ENCODE measurements around the gene GTPBP3. TPM values are rescaled to one million over a fixed set of nuclear protein-coding genes. Genes with fewer than 3 reads are reported as not detected.
A peak's percentile ranks its signal among the peaks of the same experiment; 100 is the strongest.

The GTPBP3 gene
- total and polyA plus RNA-seq, 2 of the 13 experiments (the other 11 are each of a cell fraction or from before 2014, with no cell fraction given): 17.5 to 30.0 TPM

GRCh38 chr19:17340871-17341357 lies 3.6 kb downstream of the GTPBP3 start (continued):
- TF ChIP-seq ZBTB40 (IDR thresholded peaks at IDR 0.05): no peak
- TF ChIP-seq ZBTB40 (CRISPR knock-in tag; IDR thresholded peaks at IDR 0.05): no peak
- peak; percentile 71; the same call in 1 of the 2 replicates for TF ChIP-seq HOXA9 (CRISPR knock-in tag; IDR thresholded peaks at IDR 0.05; ENCODE audit: borderline replicate concordance)
- no peak for TF ChIP-seq HNRNPK (IDR thresholded peaks at IDR 0.05; ENCODE audit: low read depth, low read length, poor library complexity, severe bottlenecking)
- TF ChIP-seq NR2F1 (CRISPR knock-in tag; IDR thresholded peaks at IDR 0.05): peak in 1 of 2 experiments; percentile 77; a peak in 3 of 4 replicates
- no peak for TF ChIP-seq MTA3 (CRISPR knock-in tag; IDR thresholded peaks at IDR 0.05)
- TF ChIP-seq, protein P1, sequence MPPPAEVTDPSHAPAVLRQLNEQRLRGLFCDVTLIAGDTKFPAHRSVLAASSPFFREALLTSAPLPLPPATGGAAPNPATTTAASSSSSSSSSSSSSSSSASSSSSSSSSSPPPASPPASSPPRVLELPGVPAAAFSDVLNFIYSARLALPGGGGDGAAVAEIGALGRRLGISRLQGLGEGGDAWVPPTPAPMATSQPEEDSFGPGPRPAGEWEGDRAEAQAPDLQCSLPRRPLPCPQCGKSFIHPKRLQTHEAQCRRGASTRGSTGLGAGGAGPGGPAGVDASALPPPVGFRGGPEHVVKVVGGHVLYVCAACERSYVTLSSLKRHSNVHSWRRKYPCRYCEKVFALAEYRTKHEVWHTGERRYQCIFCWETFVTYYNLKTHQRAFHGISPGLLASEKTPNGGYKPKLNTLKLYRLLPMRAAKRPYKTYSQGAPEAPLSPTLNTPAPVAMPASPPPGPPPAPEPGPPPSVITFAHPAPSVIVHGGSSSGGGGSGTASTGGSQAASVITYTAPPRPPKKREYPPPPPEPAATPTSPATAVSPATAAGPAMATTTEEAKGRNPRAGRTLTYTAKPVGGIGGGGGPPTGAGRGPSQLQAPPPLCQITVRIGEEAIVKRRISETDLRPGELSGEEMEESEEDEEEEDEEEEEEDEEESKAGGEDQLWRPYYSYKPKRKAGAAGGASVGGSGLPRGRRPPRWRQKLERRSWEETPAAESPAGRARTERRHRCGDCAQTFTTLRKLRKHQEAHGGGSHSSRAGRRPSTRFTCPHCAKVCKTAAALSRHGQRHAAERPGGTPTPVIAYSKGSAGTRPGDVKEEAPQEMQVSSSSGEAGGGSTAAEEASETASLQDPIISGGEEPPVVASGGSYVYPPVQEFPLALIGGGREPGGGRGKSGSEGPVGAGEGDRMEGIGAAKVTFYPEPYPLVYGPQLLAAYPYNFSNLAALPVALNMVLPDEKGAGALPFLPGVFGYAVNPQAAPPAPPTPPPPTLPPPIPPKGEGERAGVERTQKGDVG (CRISPR knock-in tag; IDR thresholded peaks at IDR 0.05; ENCODE audit: borderline replicate concordance): 0 out of 2 replicates have a peak, but pooled peaks have one; percentile 18
- TF ChIP-seq ZSCAN31 (CRISPR knock-in tag; IDR thresholded peaks at IDR 0.05; ENCODE audit: low read depth): no peak
- TF ChIP-seq, protein P2, sequence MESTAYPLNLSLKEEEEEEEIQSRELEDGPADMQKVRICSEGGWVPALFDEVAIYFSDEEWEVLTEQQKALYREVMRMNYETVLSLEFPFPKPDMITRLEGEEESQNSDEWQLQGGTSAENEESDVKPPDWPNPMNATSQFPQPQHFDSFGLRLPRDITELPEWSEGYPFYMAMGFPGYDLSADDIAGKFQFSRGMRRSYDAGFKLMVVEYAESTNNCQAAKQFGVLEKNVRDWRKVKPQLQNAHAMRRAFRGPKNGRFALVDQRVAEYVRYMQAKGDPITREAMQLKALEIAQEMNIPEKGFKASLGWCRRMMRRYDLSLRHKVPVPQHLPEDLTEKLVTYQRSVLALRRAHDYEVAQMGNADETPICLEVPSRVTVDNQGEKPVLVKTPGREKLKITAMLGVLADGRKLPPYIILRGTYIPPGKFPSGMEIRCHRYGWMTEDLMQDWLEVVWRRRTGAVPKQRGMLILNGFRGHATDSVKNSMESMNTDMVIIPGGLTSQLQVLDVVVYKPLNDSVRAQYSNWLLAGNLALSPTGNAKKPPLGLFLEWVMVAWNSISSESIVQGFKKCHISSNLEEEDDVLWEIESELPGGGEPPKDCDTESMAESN (CRISPR knock-in tag; conservative IDR thresholded peaks at IDR 0.05): peak; percentile 72; the same call in 1 of the 2 replicates
- TF ChIP-seq GATAD2A (CRISPR knock-in tag; IDR thresholded peaks at IDR 0.05): peak; percentile 74
- 0 out of 2 replicates have a peak, but pooled peaks have one; percentile 16 for TF ChIP-seq PHF20 (CRISPR knock-in tag; IDR thresholded peaks at IDR 0.05)
- TF ChIP-seq KAT8 (CRISPR knock-in tag; IDR thresholded peaks at IDR 0.05): peak; percentile 48; the same call in 1 of the 2 replicates
- no peak for TF ChIP-seq TOE1 (CRISPR knock-in tag; IDR thresholded peaks at IDR 0.05)
- no peak for TF ChIP-seq PRPF4 (IDR thresholded peaks at IDR 0.05; ENCODE audit: low read depth, low read length, poor library complexity, severe bottlenecking)
- TF ChIP-seq SUZ12 (IDR thresholded peaks at IDR 0.05; ENCODE audit: low read depth, low read length): no peak
